OCI-LY1 (cell line): ENCODE results near the gene IL1R2.

ENCODE experiments used
- H2AFZ ChIP-seq: fragments of 200-600 bp; sonication (generic), shearing (Covaris generic); 2 replicates; pipeline ENCODE4 v1.6.0; 2014; ENCODE audit warnings: antibody characterized with exemption, mild to moderate bottlenecking, low read length
- H3F3A ChIP-seq: fragments of 200-600 bp; sonication (generic), shearing (Covaris generic); 2 replicates; pipeline ENCODE4 v1.6.0; 2014; ENCODE audit warnings: mild to moderate bottlenecking, antibody characterized with exemption, low read length, moderate library complexity; ENCODE audit not compliant: insufficient read depth
- H3K27ac ChIP-seq: fragments of 200-600 bp; sonication (generic); 2 replicates; pipeline ENCODE4 v1.5.1; 2014; ENCODE audit warnings: low read length, mixed run types, mild to moderate bottlenecking, low read depth; ENCODE audit not compliant: poor library complexity, severe bottlenecking
- H3K27me3 ChIP-seq: fragments of 200-600 bp; sonication (generic); 2 replicates; pipeline ENCODE4 v1.6.0; 2014; ENCODE audit warnings: antibody characterized with exemption, mild to moderate bottlenecking, low read length, moderate library complexity; ENCODE audit not compliant: insufficient read depth
- H3K36me3 ChIP-seq: fragments of 200-600 bp; sonication (generic); 2 replicates; pipeline ENCODE4 v1.6.1; 2014; ENCODE audit warnings: mild to moderate bottlenecking, antibody characterized with exemption, low read length, moderate library complexity, mixed read lengths; ENCODE audit not compliant: insufficient read depth
- H3K4me1 ChIP-seq: fragments of 200-600 bp; sonication (generic); 2 replicates; pipeline ENCODE4 v1.5.1; 2014; ENCODE audit warnings: mild to moderate bottlenecking, low read length, moderate library complexity; ENCODE audit not compliant: insufficient read depth, severe bottlenecking
- H3K4me2 ChIP-seq: fragments of 200-600 bp; sonication (generic), shearing (Covaris generic); 2 replicates; pipeline ENCODE4 v1.6.1; 2014; ENCODE audit warnings: low read length
- H3K4me3 ChIP-seq: fragments of 200-600 bp; sonication (generic); 2 replicates; pipeline ENCODE4 v1.5.1; 2014; ENCODE audit warnings: low read length, low read depth, mild to moderate bottlenecking, mixed read lengths; ENCODE audit not compliant: poor library complexity, severe bottlenecking
- H3K79me2 ChIP-seq: fragments of 200-600 bp; shearing (Covaris generic); 2 replicates; pipeline ENCODE4 v1.6.1; 2016; ENCODE audit warnings: mixed run types, low read length, mixed read lengths; ENCODE audit not compliant: insufficient read depth
- H3K9ac ChIP-seq: fragments of 200-600 bp; sonication (generic), shearing (Covaris generic); 2 replicates; pipeline ENCODE4 v1.6.1; 2014; ENCODE audit warnings: mild to moderate bottlenecking, low read length, mixed read lengths
- H3K9me2 ChIP-seq: fragments of 200-600 bp; sonication (generic), shearing (Covaris generic); 2 replicates; pipeline ENCODE4 v1.6.1; 2014; ENCODE audit warnings: low read depth, mild to moderate bottlenecking, low read length, mixed read lengths
- H3K9me3 ChIP-seq: fragments of 200-600 bp; shearing (Covaris generic); 2 replicates; pipeline ENCODE4 v1.6.1; 2014; ENCODE audit warnings: low read length, mixed read lengths
- H4K20me1 ChIP-seq: fragments of 200-600 bp; sonication (generic), shearing (Covaris generic); 2 replicates; pipeline ENCODE4 v1.6.0; 2016; ENCODE audit warnings: mild to moderate bottlenecking, low read length; ENCODE audit not compliant: insufficient read depth
- CTCF ChIP-seq: fragments of 200-600 bp; sonication (generic), shearing (Covaris generic); IDR thresholded peaks from 2 replicates; pipeline ENCODE4 v1.5.1; 2017; ENCODE audit warnings: mild to moderate bottlenecking, antibody characterized with exemption, low read length, moderate library complexity, mixed read lengths
- EZH2 ChIP-seq: fragments of 200-600 bp; sonication (generic), shearing (Covaris generic); IDR thresholded peaks from 2 replicates; pipeline ENCODE4 v1.8.0; 2017; ENCODE audit warnings: borderline replicate concordance, mixed run types, mild to moderate bottlenecking, antibody characterized with exemption, low read length, moderate library complexity, mixed read lengths

Gene IL1R2

GRCh38 chr2:102033750-102034682 lies 42.3 kb downstream of the IL1R2 start:
- no peaks in the 10 kb centered on the region for H3K36me3 ChIP-seq
- no peaks in the 10 kb centered on the region for H3K9me3 ChIP-seq
- H4K20me1 ChIP-seq, result no peaks in the 10 kb centered on the region
- no peaks in the 10 kb centered on the region for H3F3A ChIP-seq
- H3K27ac ChIP-seq, result no peak overlapping the region
- no peak overlapping the region for H3K4me3 ChIP-seq
- H3K4me2 ChIP-seq, result no peak overlapping the region
- H3K9me2 ChIP-seq, result no peaks in the 10 kb centered on the region
- TF ChIP-seq CTCF, result no peak
- TF ChIP-seq EZH2, result no peak
- H3K4me1 ChIP-seq, result no peaks in the 10 kb centered on the region
- H3K9ac ChIP-seq, result no peak overlapping the region
- H2AFZ ChIP-seq, result no peak overlapping the region
- H3K27me3 ChIP-seq, result no peaks in the 10 kb centered on the region
- H3K79me2 ChIP-seq, result no peaks in the 10 kb centered on the region

- no peak overlapping the region for H3K4me2 ChIP-seq
- H3F3A ChIP-seq, result no peaks in the 10 kb centered on the region
- no peaks in the 10 kb centered on the region for H4K20me1 ChIP-seq
- H3K9ac ChIP-seq, result no peak overlapping the region
- H3K36me3 ChIP-seq, result no peaks in the 10 kb centered on the region
- no peak overlapping the region for H3K4me3 ChIP-seq
- no peak for TF ChIP-seq EZH2
- no peak for TF ChIP-seq CTCF
- H3K27ac ChIP-seq, result no peak overlapping the region
- no peaks in the 10 kb centered on the region for H3K9me2 ChIP-seq
- H2AFZ ChIP-seq, result no peak overlapping the region
- H3K79me2 ChIP-seq, result no peaks in the 10 kb centered on the region
- no peaks in the 10 kb centered on the region for H3K27me3 ChIP-seq
- H3K9me3 ChIP-seq, result no peaks in the 10 kb centered on the region
- no peaks in the 10 kb centered on the region for H3K4me1 ChIP-seq
Measured at GRCh38 chr2:102034683-102035548, 43.2 kb downstream of the IL1R2 start.

- Histone ChIP-seq H3K9me2 (no peaks in the 10 kb centered on the region), H3F3A (no peaks in the 10 kb centered on the region), H3K36me3 (no peaks in the 10 kb centered on the region), H3K9ac (no peak overlapping the region), H3K9me3 (no peaks in the 10 kb centered on the region), H3K4me3 (no peak overlapping the region), H3K79me2 (no peaks in the 10 kb centered on the region), H4K20me1 (no peaks in the 10 kb centered on the region), H3K27me3 (no peaks in the 10 kb centered on the region), H3K27ac (no peak overlapping the region), H3K4me1 (no peaks in the 10 kb centered on the region), H2AFZ (no peak overlapping the region), H3K4me2 (no peak overlapping the region)
- TF ChIP-seq CTCF, result no peak
- no peak for TF ChIP-seq EZH2
Measured at GRCh38 chr2:102037681-102038080, 45.9 kb downstream of the IL1R2 start.
